NCI-H1694 (cell line): ENCODE results near the gene COL11A1.
"Not testable (repeated sequence)": the region's sequence is repeated elsewhere in the genome, so short reads cannot be mapped to it uniquely, and the experiment has no call there.

Source experiments
- DNase-seq: peaks from one replicate; lab custom pipeline; 2025; lab: John Stamatoyannopoulos, UW

COL11A1 gene

DNA sequence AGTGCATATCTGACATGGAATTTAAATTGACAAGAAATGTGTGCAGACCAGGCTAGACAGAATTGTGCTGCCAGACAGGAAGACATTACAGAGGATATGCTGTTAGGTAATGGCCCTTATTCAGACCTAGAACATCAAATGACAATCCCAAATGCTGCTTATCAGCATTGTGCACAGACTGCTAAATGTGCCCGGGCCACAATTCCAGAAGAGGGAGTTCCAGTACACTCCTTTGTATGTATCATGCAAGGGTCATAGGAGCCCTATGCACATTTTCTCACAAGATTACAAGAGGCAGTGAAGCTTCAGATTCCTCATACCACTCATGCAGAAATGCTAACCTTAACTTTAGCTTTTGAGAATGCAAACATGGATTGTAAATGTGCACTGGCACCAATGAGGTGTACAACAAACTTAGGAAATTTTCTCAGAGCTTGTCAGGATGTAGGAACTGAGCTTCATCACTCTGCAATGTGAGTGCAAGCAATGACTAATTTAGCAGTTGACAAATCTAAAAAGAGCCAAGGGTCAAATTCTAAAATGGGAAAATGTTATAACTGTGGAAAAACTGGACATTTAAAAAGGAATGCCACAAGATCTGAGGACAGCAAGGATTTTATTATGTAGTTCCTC is 273.5 kb downstream of the COL11A1 start:
- DNase-seq: no peak

DNA sequence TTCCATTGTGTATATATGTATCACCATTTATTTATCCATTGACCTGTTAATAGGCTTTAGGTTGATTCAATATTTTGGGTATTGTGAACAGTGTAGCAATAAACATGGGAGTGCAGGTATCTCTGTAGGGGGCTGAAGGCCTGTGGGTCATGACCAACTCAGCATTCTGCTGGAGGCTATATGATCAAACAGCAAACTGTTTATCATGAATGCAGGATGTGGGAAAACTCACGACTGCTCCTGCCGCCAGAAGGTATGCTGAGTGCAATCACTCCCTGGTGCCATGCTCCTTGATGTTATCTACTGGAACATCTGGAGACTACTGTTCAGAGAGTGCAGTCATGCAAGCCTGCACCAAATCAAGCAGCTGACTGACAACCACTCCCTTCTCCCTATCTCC is 275.2 kb downstream of the COL11A1 start:
- DNase-seq: no peak

DNA sequence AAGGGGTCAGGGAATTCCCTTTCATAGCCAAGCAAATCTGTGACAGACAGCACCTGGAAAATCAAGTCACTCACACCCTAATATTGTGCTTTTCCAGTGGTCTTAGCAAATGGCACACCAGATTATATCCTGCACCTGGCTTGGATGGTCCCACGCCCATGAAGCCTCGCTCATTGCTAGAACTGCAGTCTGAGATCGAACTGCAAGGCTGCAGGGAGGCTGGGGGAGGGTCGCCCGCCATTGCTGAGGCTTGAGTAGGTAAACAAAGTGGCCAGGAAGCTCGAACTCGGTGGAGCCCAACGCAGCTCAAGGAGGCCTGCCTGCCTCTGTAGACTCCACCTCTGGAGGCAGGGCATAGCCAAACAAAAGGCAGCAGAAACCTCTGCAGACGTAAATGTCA is 281.6 kb downstream of the COL11A1 start:
- not testable (repeated sequence) for DNase-seq
